Smooth muscle cell (in vitro differentiated cells): ENCODE results near the gene SNRNP200. TPM values are rescaled to one million over a fixed set of nuclear protein-coding genes. Genes with fewer than 3 reads are reported as not detected.

Experiments used
- DNase-seq: peaks from one replicate; lab custom pipeline; 2025; ENCODE audit not compliant: unreplicated experiment; lab: John Stamatoyannopoulos, UW
- H2AFZ ChIP-seq: fragments of 200-600 bp; sonication (generic); 2 replicates; pipeline ENCODE4 v1.6.0; 2016; ENCODE audit warnings: antibody characterized with exemption, low read depth, mild to moderate bottlenecking
- H3F3A ChIP-seq: fragments of 200-600 bp; sonication (generic); 2 replicates; pipeline ENCODE4 v1.6.0; 2017; ENCODE audit warnings: antibody characterized with exemption, low read depth
- H3K27ac ChIP-seq: fragments of 200-600 bp; sonication (generic); 2 replicates; pipeline ENCODE4 v1.5.1; 2016; ENCODE audit warnings: low read depth, mild to moderate bottlenecking
- H3K27me3 ChIP-seq: fragments of 200-600 bp; sonication (generic); 2 replicates; pipeline ENCODE4 v1.6.1; 2016; ENCODE audit warnings: low read depth, mild to moderate bottlenecking
- H3K36me3 ChIP-seq: fragments of 200-600 bp; sonication (generic); 2 replicates; pipeline ENCODE4 v1.5.1; 2016; ENCODE audit warnings: low read depth
- H3K4me1 ChIP-seq: fragments of 200-600 bp; sonication (generic); 2 replicates; pipeline ENCODE4 v1.5.1; 2016; ENCODE audit warnings: low read depth
- H3K4me2 ChIP-seq: fragments of 200-600 bp; sonication (generic); 2 replicates; pipeline ENCODE4 v1.6.0; 2016; ENCODE audit warnings: mild to moderate bottlenecking
- H3K4me3 ChIP-seq: fragments of 200-600 bp; sonication (generic); 2 replicates; pipeline ENCODE4 v1.5.1; 2016; ENCODE audit warnings: mild to moderate bottlenecking
- H3K79me2 ChIP-seq: fragments of 200-600 bp; sonication (generic); 2 replicates; pipeline ENCODE4 v1.6.0; 2016; ENCODE audit warnings: low read depth, mild to moderate bottlenecking
- H3K9ac ChIP-seq: fragments of 200-600 bp; sonication (generic); 2 replicates; pipeline ENCODE4 v1.6.0; 2016; ENCODE audit warnings: low read depth
- H3K9me3 ChIP-seq: fragments of 200-600 bp; sonication (generic); replicated peaks from 2 replicates; pipeline ENCODE4 v1.5.1; 2016; ENCODE audit warnings: low read depth
- H4K20me1 ChIP-seq: fragments of 200-600 bp; sonication (generic); 2 replicates; pipeline ENCODE4 v1.6.0; 2016; ENCODE audit warnings: low read depth
- WGBS: methylation state at CpG from one replicate; pipeline ENCODE4 v1.1.7; 2016; ENCODE audit warnings: low lambda C conversion rate; 5-methylcytosine and 5-hydroxymethylcytosine counted together
- polyA plus RNA-seq: library from polyadenylated mRNA; unstranded; fragments of >200 nt; fragmentation: Nextera tagmentation; extraction: Ambion mirVana; gene quantifications from 2 replicates; pipeline ENCODE4 v1.2.1, GENCODE V29; 2016
- total RNA-seq: library from RNA; depleted of rRNA; stranded (reverse); fragments of >200 nt; gene quantifications from 2 replicates; pipeline ENCODE4 v1.2.3, GENCODE V29; 2014
- TF ChIP-seq, protein P1 (sequence below): fragments of 200-600 bp; sonication (generic); IDR thresholded peaks from 2 replicates; pipeline ENCODE4 v1.5.1; 2017; ENCODE audit warnings: borderline replicate concordance, mild to moderate bottlenecking, antibody characterized with exemption; ENCODE audit not compliant: insufficient read depth, poor library complexity, severe bottlenecking

SNRNP200 gene
- total and polyA plus RNA-seq, 2 experiments from 2014 or later = 49.5 to 54.1 TPM

DNA sequence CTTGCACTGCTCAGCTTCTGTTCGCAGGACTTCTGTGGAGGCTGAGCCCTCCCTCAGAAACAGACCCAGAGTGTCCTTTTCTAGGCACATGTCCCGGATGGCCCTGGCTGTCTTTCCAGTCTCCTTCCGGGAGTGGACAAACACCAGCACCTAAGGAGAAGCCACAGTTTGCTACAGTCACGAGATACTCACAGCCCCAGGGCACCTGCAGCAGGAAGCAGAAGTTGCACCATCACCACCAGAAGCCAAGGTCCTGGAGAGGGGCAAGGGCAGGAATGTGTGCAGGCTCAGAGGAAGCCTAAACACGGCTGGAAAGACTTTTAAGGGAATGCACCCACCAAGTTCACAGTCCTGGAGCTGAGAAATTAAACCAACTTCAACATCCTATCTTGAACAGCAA lies 13.6 kb downstream of the SNRNP200 start:
- 93% methylated on average over 5 of the region's 5 CpGs for WGBS

DNA sequence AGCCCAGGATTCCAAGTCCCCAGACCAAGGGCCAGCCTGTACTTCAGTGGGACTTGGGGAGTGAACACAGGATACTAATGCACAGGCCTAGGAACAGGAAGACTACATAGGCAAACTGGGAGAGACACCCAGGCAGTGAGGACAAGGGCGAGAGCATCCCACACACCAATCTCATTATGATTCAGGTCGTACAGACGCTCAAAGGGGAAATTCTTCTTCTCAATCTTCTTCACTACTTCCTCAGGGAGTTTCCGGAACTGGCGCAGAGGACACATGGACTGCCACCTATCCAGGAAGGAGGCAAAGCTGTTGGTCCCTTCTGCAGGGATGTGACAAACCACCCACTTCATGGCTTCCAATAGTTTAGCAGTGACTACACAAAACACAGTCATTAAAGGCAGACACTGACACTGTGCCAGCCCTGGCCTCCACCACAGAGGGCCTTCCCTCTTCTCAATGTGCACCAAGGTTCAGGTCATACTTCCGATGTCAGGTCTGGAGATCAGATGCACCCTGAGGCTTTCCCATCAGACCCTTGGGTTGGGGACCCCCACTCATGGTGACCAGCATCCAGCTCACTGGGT lies 18.0 kb downstream of the SNRNP200 start:
- no peak overlapping the region for H3K4me2 ChIP-seq

More for the DNA sequence above, 13.6 kb downstream of the SNRNP200 start:
- Histone ChIP-seq H3K9ac (no peak overlapping the region), H3K27ac (no peak overlapping the region), H3K36me3 (peaks cover 34% of the 10 kb centered on the region), H3K79me2 (no peaks in the 10 kb centered on the region), H3K4me1 (no peaks in the 10 kb centered on the region), H3K4me2 (no peak overlapping the region), H2AFZ (no peak overlapping the region), H3K27me3 (no peaks in the 10 kb centered on the region), H3K4me3 (no peak overlapping the region), H3F3A (no peaks in the 10 kb centered on the region), H4K20me1 (no peaks in the 10 kb centered on the region), H3K9me3 (no peaks in the 10 kb centered on the region)
- no peak for DNase-seq
- TF ChIP-seq, protein P1, sequence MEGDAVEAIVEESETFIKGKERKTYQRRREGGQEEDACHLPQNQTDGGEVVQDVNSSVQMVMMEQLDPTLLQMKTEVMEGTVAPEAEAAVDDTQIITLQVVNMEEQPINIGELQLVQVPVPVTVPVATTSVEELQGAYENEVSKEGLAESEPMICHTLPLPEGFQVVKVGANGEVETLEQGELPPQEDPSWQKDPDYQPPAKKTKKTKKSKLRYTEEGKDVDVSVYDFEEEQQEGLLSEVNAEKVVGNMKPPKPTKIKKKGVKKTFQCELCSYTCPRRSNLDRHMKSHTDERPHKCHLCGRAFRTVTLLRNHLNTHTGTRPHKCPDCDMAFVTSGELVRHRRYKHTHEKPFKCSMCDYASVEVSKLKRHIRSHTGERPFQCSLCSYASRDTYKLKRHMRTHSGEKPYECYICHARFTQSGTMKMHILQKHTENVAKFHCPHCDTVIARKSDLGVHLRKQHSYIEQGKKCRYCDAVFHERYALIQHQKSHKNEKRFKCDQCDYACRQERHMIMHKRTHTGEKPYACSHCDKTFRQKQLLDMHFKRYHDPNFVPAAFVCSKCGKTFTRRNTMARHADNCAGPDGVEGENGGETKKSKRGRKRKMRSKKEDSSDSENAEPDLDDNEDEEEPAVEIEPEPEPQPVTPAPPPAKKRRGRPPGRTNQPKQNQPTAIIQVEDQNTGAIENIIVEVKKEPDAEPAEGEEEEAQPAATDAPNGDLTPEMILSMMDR = no peak

DNA sequence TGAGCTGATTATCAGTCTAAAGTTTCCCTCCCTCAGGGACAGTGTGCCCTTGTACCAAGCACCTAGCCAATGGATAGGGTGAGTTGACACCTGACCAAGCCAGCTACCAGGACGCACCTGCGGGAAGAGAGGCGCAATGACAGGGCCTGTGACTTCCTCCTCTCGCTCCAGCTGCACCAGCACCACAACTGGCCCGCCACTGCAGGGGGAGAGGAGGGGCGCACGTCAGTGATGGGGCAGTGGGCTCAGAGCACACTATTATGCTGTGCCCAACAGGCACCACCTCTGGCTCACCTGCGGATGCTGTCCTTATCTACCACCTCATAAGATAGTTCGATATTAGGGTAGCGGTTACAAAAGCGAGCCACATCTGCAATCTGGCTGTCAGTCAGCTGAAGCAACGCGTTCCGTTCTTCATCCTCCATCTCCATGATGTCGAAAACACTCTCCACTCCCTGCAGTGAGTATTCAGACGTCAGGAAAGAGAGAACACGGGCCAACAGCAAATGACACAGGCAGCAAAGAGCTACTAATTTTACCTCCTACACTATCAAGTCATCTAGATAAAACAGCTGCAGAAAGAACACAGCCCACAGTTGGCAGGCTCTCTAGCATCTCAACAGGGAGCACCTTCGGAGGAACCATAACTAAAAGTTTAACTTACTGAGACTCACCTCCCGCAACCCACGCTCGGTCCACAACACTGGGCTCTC lies 28.4 kb downstream of the SNRNP200 start:
- Histone ChIP-seq H3K27ac (no peak overlapping the region), H3F3A (peaks cover 8% of the 10 kb centered on the region), H3K9me3 (no peaks in the 10 kb centered on the region), H3K79me2 (no peaks in the 10 kb centered on the region), H3K9ac (no peak overlapping the region), H3K4me3 (no peak overlapping the region), H2AFZ (no peak overlapping the region), H3K4me1 (no peaks in the 10 kb centered on the region), H3K36me3 (peaks cover 6% of the 10 kb centered on the region), H4K20me1 (no peaks in the 10 kb centered on the region), H3K4me2 (no peak overlapping the region), H3K27me3 (no peaks in the 10 kb centered on the region)
- no peak for DNase-seq
- WGBS = 97% methylated on average over 21 of the region's 21 CpGs
- TF ChIP-seq, protein P1 = no peak

More for the DNA sequence above, 18.0 kb downstream of the SNRNP200 start:
- Histone ChIP-seq H3K27me3 (no peaks in the 10 kb centered on the region), H4K20me1 (no peaks in the 10 kb centered on the region), H3F3A (no peaks in the 10 kb centered on the region), H3K4me1 (no peaks in the 10 kb centered on the region), H3K9ac (no peak overlapping the region), H3K79me2 (no peaks in the 10 kb centered on the region), H3K27ac (no peak overlapping the region), H3K9me3 (no peaks in the 10 kb centered on the region), H2AFZ (no peak overlapping the region), H3K36me3 (peaks cover 20% of the 10 kb centered on the region), H3K4me3 (no peak overlapping the region)
- WGBS = 96% methylated on average over 6 of the region's 6 CpGs
- TF ChIP-seq, protein P1 = no peak
- DNase-seq = no peak
